ENCODE measurements around the gene MTMR2. TPM values are rescaled to one million over a fixed set of nuclear protein-coding genes. Genes with fewer than 3 reads are reported as not detected.

MTMR2 gene
- total and polyA plus RNA-seq, 2 of the 13 experiments (the other 11 are each of a cell fraction or from before 2014, with no cell fraction given), result 12.7 to 22.3 TPM

DNA sequence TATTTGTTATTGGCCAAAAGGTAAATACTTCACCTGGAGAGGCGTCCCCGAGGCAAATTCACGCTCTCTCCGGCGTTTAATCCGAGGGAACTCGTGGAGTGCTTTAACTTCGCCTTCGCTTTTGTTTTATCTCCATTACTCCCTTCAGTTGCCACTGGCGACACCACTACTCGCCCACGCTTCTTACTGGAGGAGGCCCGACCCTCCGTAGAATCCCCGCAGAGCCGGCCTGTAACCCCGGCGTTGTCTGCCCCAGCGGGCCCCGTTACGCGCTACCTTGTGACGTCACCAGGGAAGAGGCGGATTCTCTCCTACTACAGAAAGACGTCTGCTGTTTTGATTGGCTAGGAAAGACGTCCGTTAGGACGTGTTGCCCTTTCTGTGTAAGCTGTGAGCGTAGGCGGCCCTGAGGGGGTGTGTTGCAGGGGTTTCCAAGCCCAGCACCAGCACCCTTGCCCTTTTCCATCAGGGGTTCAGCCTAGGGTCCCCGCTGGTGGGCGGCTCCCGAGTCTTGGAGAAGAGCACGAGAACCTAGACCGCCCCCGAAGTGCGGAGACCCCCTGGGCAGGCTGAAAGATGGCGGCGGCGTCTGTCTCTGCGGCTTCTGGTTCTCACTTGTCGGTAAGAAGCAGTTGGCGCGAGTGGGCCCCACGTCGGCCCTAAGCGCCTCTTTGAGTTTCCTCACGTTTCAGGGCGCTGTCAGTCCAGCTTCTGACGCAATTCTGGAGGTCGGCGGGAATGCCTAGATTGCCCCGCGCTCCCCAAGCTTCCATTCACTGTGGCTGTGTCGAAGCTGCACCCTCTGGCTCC lies 133.6 kb downstream of the MTMR2 start, which contains the start of gene CEP57:
CEP57 (plus strand) TSS at position 376 of the 810 bp plus-strand sequence; CDS start at position 577, 201 bp downstream.
- Histone ChIP-seq H3K27ac (ENCODE audit: extremely low read length, insufficient read depth, low read length) (peak within 1 kb of the TSS; percentile 98), H3K9me3 (ENCODE audit: low read length) (no peaks in the 10 kb centered on the region), H3K36me3 (replicated peaks in 1 of 2; ENCODE audit: control insufficient read depth in 1 of 2, insufficient read depth in 2 of 2, low read length in 2 of 2) (peaks cover 3 to 8% of the 10 kb centered on the region in 2 experiments), H3K9ac (ENCODE audit: insufficient read depth, low read depth, low read length) (peak within 1 kb of the TSS; percentile 97), H4K20me1 (ENCODE audit: insufficient read depth, low read length) (no peaks in the 10 kb centered on the region; the same call in 1 of the 2 replicates), H2AFZ (ENCODE audit: low read length) (peak within 1 kb of the TSS; percentile 82), H3K4me2 (ENCODE audit: low read depth, low read length) (peak within 1 kb of the TSS; percentile 89), H3K79me2 (ENCODE audit: insufficient read depth, low read length) (peaks cover 60% of the 10 kb centered on the region), H3K4me1 (ENCODE audit: insufficient read depth, low read length) (peaks cover 54% of the 10 kb centered on the region), H3K27me3 (ENCODE audit: control insufficient read depth in 1 of 2, insufficient read depth in 2 of 2, low read length in 2 of 2) (no peaks in the 10 kb centered on the region; a peak in 1 of 5 replicates), H3K4me3 (replicated peaks in 1 of 3; ENCODE audit: insufficient read depth in 1 of 3, low read depth in 2 of 3, low read length in 3 of 3) (peak within 1 kb of the TSS; percentile 87 to 98 (median 97))
- FAIRE-seq (peak; percentile 80), DNase-seq (ENCODE audit: low spot score) (peak; percentile 98), ATAC-seq (peak; percentile 84)
- in situ Hi-C loops (cut with HindIII; ENCODE audit: extremely low pct_ligation_motif_present, low pct_unique_long_range_greater_than_20kb), result no loop called here
- ChIA-PET CTCF (ENCODE audit: low intra/inter-chr PET ratio, low total read pairs) (no interaction called here), POLR2A (interaction anchor here (0.7 to 3.3 kb wide), 9 partner anchors 11 to 817 kb away, joined by 3 to 35 read pairs (median 5); partner anchors contain the start of genes CCDC82, CWC15, ENDOD1 and JRKL)
- intact Hi-C loops (cut with micrococcal nuclease; ENCODE audit: unreplicated experiment), result loop anchor here (1.0 kb wide), 1 partner anchor 722 kb away; no protein-coding TSS in a partner anchor
- WGBS (ENCODE audit: low lambda C conversion rate), result 1% methylated on average over 24 of the region's 55 CpGs
- TSS peak; percentile 52 for BruUV-seq (replicated peaks)
- TF ChIP-seq BCL6 (CRISPR knock-in tag; IDR thresholded peaks at IDR 0.05) (no peak), NR2F2 (IDR thresholded peaks at IDR 0.05; ENCODE audit: borderline replicate concordance, low read depth) (0 out of 2 replicates have a peak, but pooled peaks have one; percentile 5), FIP1L1 (IDR thresholded peaks at IDR 0.05; ENCODE audit: borderline replicate concordance, insufficient read depth, low read depth, low read length) (no peak), NFE2 (CRISPR knock-in tag; IDR thresholded peaks at IDR 0.05) (no peak), HIC2 (CRISPR knock-in tag; IDR thresholded peaks at IDR 0.05; ENCODE audit: low read depth) (no peak; the same call in 1 of the 2 replicates), ZNF609 (CRISPR knock-in tag; IDR thresholded peaks at IDR 0.05; ENCODE audit: borderline replicate concordance) (no peak), RFX3 (CRISPR knock-in tag; IDR thresholded peaks at IDR 0.05) (no peak), GATAD2A (CRISPR knock-in tag; IDR thresholded peaks at IDR 0.05) (no peak), XBP1 (CRISPR knock-in tag; IDR thresholded peaks at IDR 0.05) (no peak)
- TF ChIP-seq, protein P1, sequence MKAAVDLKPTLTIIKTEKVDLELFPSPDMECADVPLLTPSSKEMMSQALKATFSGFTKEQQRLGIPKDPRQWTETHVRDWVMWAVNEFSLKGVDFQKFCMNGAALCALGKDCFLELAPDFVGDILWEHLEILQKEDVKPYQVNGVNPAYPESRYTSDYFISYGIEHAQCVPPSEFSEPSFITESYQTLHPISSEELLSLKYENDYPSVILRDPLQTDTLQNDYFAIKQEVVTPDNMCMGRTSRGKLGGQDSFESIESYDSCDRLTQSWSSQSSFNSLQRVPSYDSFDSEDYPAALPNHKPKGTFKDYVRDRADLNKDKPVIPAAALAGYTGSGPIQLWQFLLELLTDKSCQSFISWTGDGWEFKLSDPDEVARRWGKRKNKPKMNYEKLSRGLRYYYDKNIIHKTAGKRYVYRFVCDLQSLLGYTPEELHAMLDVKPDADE (CRISPR knock-in tag; IDR thresholded peaks at IDR 0.05), result peak; percentile 70; the same call in 1 of the 2 replicates
- TF ChIP-seq, protein P2, sequence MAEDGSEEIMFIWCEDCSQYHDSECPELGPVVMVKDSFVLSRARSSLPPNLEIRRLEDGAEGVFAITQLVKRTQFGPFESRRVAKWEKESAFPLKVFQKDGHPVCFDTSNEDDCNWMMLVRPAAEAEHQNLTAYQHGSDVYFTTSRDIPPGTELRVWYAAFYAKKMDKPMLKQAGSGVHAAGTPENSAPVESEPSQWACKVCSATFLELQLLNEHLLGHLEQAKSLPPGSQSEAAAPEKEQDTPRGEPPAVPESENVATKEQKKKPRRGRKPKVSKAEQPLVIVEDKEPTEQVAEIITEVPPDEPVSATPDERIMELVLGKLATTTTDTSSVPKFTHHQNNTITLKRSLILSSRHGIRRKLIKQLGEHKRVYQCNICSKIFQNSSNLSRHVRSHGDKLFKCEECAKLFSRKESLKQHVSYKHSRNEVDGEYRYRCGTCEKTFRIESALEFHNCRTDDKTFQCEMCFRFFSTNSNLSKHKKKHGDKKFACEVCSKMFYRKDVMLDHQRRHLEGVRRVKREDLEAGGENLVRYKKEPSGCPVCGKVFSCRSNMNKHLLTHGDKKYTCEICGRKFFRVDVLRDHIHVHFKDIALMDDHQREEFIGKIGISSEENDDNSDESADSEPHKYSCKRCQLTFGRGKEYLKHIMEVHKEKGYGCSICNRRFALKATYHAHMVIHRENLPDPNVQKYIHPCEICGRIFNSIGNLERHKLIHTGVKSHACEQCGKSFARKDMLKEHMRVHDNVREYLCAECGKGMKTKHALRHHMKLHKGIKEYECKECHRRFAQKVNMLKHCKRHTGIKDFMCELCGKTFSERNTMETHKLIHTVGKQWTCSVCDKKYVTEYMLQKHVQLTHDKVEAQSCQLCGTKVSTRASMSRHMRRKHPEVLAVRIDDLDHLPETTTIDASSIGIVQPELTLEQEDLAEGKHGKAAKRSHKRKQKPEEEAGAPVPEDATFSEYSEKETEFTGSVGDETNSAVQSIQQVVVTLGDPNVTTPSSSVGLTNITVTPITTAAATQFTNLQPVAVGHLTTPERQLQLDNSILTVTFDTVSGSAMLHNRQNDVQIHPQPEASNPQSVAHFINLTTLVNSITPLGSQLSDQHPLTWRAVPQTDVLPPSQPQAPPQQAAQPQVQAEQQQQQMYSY (CRISPR knock-in tag; IDR thresholded peaks at IDR 0.05), result peak; percentile 58; the same call in 1 of the 2 replicates

Measured in HepG2 (cell line).